Measurements from ENCODE around the gene COG5.

COG5 gene

GRCh38 chr7:107453388-107453787, 110.3 kb downstream of the COG5 start:
- DNase-seq, result no peak

- no peak for DNase-seq
Measured at GRCh38 chr7:107450970-107451369, 112.8 kb downstream of the COG5 start.

GRCh38 chr7:107446988-107447387, 116.7 kb downstream of the COG5 start:
- DNase-seq, result no peak

- DNase-seq, result no peak
Measured at GRCh38 chr7:107446531-107446930, 117.2 kb downstream of the COG5 start.

- no peak for DNase-seq
Measured at GRCh38 chr7:107442678-107443077, 121.0 kb downstream of the COG5 start.

- DNase-seq, result no peak
Measured at GRCh38 chr7:107441581-107442422, 121.9 kb downstream of the COG5 start.

GRCh38 chr7:107439025-107439424, 124.7 kb downstream of the COG5 start:
- no peak for DNase-seq

GRCh38 chr7:107435749-107436148, 128.0 kb downstream of the COG5 start:
- DNase-seq, result no peak

- DNase-seq, result no peak
Measured at GRCh38 chr7:107432261-107432660, 131.5 kb downstream of the COG5 start.

GRCh38 chr7:107430057-107430456, 133.7 kb downstream of the COG5 start:
- no peak for DNase-seq

GRCh38 chr7:107428642-107429041, 135.1 kb downstream of the COG5 start:
- no peak for DNase-seq

- DNase-seq, result no peak
Measured at GRCh38 chr7:107427462-107427861, 136.3 kb downstream of the COG5 start.

- no peak for DNase-seq
Measured at GRCh38 chr7:107414198-107414597, 149.5 kb downstream of the COG5 start.

- no peak for DNase-seq
Measured at GRCh38 chr7:107408349-107408748, 155.4 kb downstream of the COG5 start.

GRCh38 chr7:107405559-107405958, 158.2 kb downstream of the COG5 start:
- no peak for DNase-seq

- DNase-seq, result no peak
Measured at GRCh38 chr7:107404740-107405537, 158.8 kb downstream of the COG5 start.

- DNase-seq, result no peak
Measured at GRCh38 chr7:107398161-107398560, 165.6 kb downstream of the COG5 start.

- DNase-seq, result no peak
Measured at GRCh38 chr7:107396990-107397389, 166.7 kb downstream of the COG5 start.

GRCh38 chr7:107396081-107396480, 167.6 kb downstream of the COG5 start:
- DNase-seq, result no peak

GRCh38 chr7:107394831-107395230, 168.9 kb downstream of the COG5 start:
- DNase-seq, result no peak

GRCh38 chr7:107394276-107394675, 169.4 kb downstream of the COG5 start:
- DNase-seq, result no peak

GRCh38 chr7:107392830-107393229, 170.9 kb downstream of the COG5 start:
- DNase-seq, result no peak

GRCh38 chr7:107390916-107391315, 172.8 kb downstream of the COG5 start:
- no peak for DNase-seq

GRCh38 chr7:107388604-107389003, 175.1 kb downstream of the COG5 start:
- DNase-seq, result no peak
